ENCODE measurements around the gene MAPK12. TPM values are rescaled to one million over a fixed set of nuclear protein-coding genes. Genes with fewer than 3 reads are reported as not detected.
A peak's percentile ranks its signal among the peaks of the same experiment; 100 is the strongest.

Gene MAPK12
- total and polyA plus RNA-seq, 9 of the 15 experiments (the other 6 are each of a cell fraction or from before 2014, with no cell fraction given) = 0.79 to 71.5 (median 32.8) TPM

DNA sequence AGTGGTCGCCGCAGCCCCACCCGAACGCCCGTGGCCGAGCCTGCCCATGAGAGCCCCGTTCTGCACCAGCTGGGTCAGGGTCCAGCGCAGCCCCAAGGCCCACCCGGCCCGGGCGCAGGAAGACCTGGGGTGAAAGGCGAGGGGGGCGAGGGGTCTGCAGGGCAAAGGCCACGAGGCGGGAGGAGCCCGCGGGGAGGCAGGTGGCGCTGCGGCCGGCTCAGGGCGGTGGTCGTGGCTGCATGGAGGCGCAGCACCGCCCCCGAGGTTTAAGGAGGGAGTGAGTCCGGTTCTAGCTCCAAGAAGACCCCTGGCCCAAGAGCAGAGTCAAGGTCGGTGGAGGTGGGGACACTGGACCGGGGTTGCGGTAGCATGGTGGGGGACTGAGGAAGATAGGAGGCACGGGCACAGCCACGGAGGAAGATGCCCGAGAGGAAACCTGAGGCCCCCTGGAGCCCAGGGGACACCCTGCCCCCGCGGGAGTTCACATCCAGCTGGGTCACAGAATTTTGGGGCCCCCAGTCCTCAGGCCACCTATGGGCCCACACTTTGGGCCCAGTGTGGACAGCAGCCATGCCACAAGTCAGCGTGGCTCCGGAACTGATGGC, 9.9 kb downstream of the MAPK12 start:
- peak overlapping the region; percentile 62; the same call in 1 of the 2 replicates for H3K4me3 ChIP-seq
- ATAC-seq (no peak), FAIRE-seq (no peak), DNase-seq (ENCODE audit: extremely low read depth in 1 of 4, low spot score in 3 of 4) (no peak)
- H3K4me2 ChIP-seq (ENCODE audit: insufficient read depth, low read length) = no peak overlapping the region
- intact Hi-C loops (cut with micrococcal nuclease) = no loop called here
- CTCF ChIA-PET (ENCODE audit: low intra/inter-chr PET ratio) = no interaction called here
- POLR2A ChIA-PET = interaction anchor here (0.6 to 1.4 kb wide), 6 partner anchors 9 to 90 kb away, joined by 3 to 5 read pairs (median 4); no protein-coding TSS in a partner anchor
- no peaks in the 10 kb centered on the region for H3K27me3 ChIP-seq (ENCODE audit: control insufficient read depth in 2 of 2, insufficient read depth in 2 of 2, low read length in 2 of 2)
- no peak overlapping the region for H3K27ac ChIP-seq (ENCODE audit: extremely low read depth, low read depth, low read length)
- in situ Hi-C loops (cut with MboI) = no loop called here
- peak overlapping the region in 1 of 2 experiments; percentile 66; a peak in 1 of 4 replicates for H3K9ac ChIP-seq (ENCODE audit: insufficient read depth in 1 of 2, low read depth in 2 of 2, low read length in 2 of 2)
- H4K20me1 ChIP-seq (replicated peaks; ENCODE audit: control insufficient read depth, insufficient read depth, low read length) = no peaks in the 10 kb centered on the region
- no peaks in the 10 kb centered on the region for H3K9me1 ChIP-seq (ENCODE audit: control insufficient read depth, insufficient read depth, low read length)
- peak; percentile 42 for TF ChIP-seq RBFOX2 (IDR thresholded peaks at IDR 0.05; ENCODE audit: low read depth, low read length)
- peak; percentile 6 to 33; a peak in 2 of 4 replicates for TF ChIP-seq NRF1 (conservative IDR thresholded peaks at IDR 0.05 in 1 of 2, IDR thresholded peaks at IDR 0.05 in 1 of 2)
- TF ChIP-seq STAT5B (CRISPR knock-in tag; IDR thresholded peaks at IDR 0.05) = no peak
- peak; percentile 89; the same call in 1 of the 2 replicates for TF ChIP-seq ZBTB7A (IDR thresholded peaks at IDR 0.05; ENCODE audit: borderline replicate concordance, control insufficient read depth, low read depth, low read length)
- TF ChIP-seq BACH1 (tag; IDR thresholded peaks at IDR 0.05) = no peak
- TF ChIP-seq POLR2G (IDR thresholded peaks at IDR 0.05; ENCODE audit: low read depth, low read length) = peak; percentile 13
- peaks cover 60% of the 10 kb centered on the region; the same call in 2 of the 3 replicates for H3K36me3 ChIP-seq (ENCODE audit: control insufficient read depth, insufficient read depth, low read length)
- WGBS (ENCODE audit: insufficient coverage, low coverage, missing lambda C conversion rate) = 53% methylated on average over 23 of the region's 36 CpGs
- H2AFZ ChIP-seq (ENCODE audit: low read depth, low read length) = no peak overlapping the region
- H3K79me2 ChIP-seq (ENCODE audit: control insufficient read depth, insufficient read depth, low read length) = peaks cover 16% of the 10 kb centered on the region
- no TSS peak for BruUV-seq (replicated peaks)
- H3K9me3 ChIP-seq (replicated peaks; ENCODE audit: control insufficient read depth, insufficient read depth, low read depth, low read length) = no peaks in the 10 kb centered on the region
- H3K4me1 ChIP-seq (replicated peaks in 1 of 2; ENCODE audit: control insufficient read depth in 2 of 2, insufficient read depth in 2 of 2, low read length in 2 of 2) = peaks cover 9 to 86% of the 10 kb centered on the region in 2 experiments
